DOHH2 (cell line): Measurements from ENCODE around the gene ABI3.
A peak's percentile ranks its signal among the peaks of the same experiment; 100 is the strongest.

Experiments used
- H3F3A ChIP-seq: fragments of 200-600 bp; sonication (generic), shearing (Covaris generic); 2 replicates; pipeline ENCODE4 v1.6.0; 2016; ENCODE audit warnings: antibody characterized with exemption, mild to moderate bottlenecking; ENCODE audit not compliant: control insufficient read depth, insufficient read depth
- H3K27ac ChIP-seq: fragments of 200-600 bp; sonication (generic); 2 replicates; pipeline ENCODE4 v1.5.1; 2014; ENCODE audit warnings: low read depth, mild to moderate bottlenecking, low read length, moderate library complexity
- H3K27me3 ChIP-seq: fragments of 200-600 bp; sonication (generic); 2 replicates; pipeline ENCODE4 v1.6.1; 2014; ENCODE audit warnings: mild to moderate bottlenecking, low read length, mixed read lengths; ENCODE audit not compliant: control insufficient read depth
- H3K36me3 ChIP-seq: fragments of 200-600 bp; sonication (generic); 2 replicates; pipeline ENCODE4 v1.6.1; 2014; ENCODE audit warnings: mild to moderate bottlenecking, low read length, moderate library complexity, mixed read lengths; ENCODE audit not compliant: control insufficient read depth
- H3K4me1 ChIP-seq: fragments of 200-600 bp; sonication (generic); 2 replicates; pipeline ENCODE4 v1.6.1; 2014; ENCODE audit warnings: mild to moderate bottlenecking, low read length, mixed read lengths; ENCODE audit not compliant: control insufficient read depth
- H3K4me2 ChIP-seq: fragments of 200-600 bp; sonication (generic); 2 replicates; pipeline ENCODE4 v1.6.0; 2014; ENCODE audit warnings: mild to moderate bottlenecking, low read length, moderate library complexity
- H3K4me3 ChIP-seq: fragments of 200-600 bp; sonication (generic); 2 replicates; pipeline ENCODE4 v1.5.1; 2014; ENCODE audit warnings: mild to moderate bottlenecking, low read length, mixed read lengths
- H3K79me2 ChIP-seq: fragments of 200-600 bp; sonication (generic); 2 replicates; pipeline ENCODE4 v1.6.1; 2014; ENCODE audit warnings: mild to moderate bottlenecking, low read length, mixed read lengths; ENCODE audit not compliant: control insufficient read depth
- H3K9me2 ChIP-seq: fragments of 200-600 bp; sonication (generic); replicated peaks from 2 replicates; pipeline ENCODE4 v1.6.1; 2014; ENCODE audit warnings: mild to moderate bottlenecking, low read length, mixed read lengths; ENCODE audit not compliant: control insufficient read depth
- H3K9me3 ChIP-seq: fragments of 200-600 bp; sonication (generic); 2 replicates; pipeline ENCODE4 v1.6.1; 2014; ENCODE audit warnings: antibody characterized with exemption, low read length, mixed read lengths; ENCODE audit not compliant: control insufficient read depth, insufficient read depth
- H4K20me1 ChIP-seq: fragments of 200-600 bp; sonication (generic); 2 replicates; pipeline ENCODE4 v1.6.0; 2014; ENCODE audit warnings: low read depth, mild to moderate bottlenecking, antibody characterized with exemption, low read length, moderate library complexity; ENCODE audit not compliant: control insufficient read depth, insufficient read depth
- CTCF ChIP-seq: fragments of 200-600 bp; sonication (generic); IDR thresholded peaks from one replicate; pipeline ENCODE4 v1.5.1; 2014; ENCODE audit warnings: antibody characterized with exemption, mild to moderate bottlenecking, low read depth, low read length; ENCODE audit not compliant: poor library complexity, severe bottlenecking
- EZH2phosphoT487 ChIP-seq: fragments of 200-600 bp; sonication (generic); IDR thresholded peaks from 2 replicates; pipeline ENCODE4 v1.6.1; 2017; ENCODE audit warnings: borderline replicate concordance, mild to moderate bottlenecking, antibody characterized with exemption, low read length, moderate library complexity, mixed read lengths

ABI3 gene, protein sequence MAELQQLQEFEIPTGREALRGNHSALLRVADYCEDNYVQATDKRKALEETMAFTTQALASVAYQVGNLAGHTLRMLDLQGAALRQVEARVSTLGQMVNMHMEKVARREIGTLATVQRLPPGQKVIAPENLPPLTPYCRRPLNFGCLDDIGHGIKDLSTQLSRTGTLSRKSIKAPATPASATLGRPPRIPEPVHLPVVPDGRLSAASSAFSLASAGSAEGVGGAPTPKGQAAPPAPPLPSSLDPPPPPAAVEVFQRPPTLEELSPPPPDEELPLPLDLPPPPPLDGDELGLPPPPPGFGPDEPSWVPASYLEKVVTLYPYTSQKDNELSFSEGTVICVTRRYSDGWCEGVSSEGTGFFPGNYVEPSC

GRCh38 chr17:49210158-49211029 lies at the start of gene ABI3, which contains the start of gene GNGT2:
Gene ABI3 (plus strand): TSS chr17:49210707. CDS start chr17:49210725, 18 bp downstream.
Gene GNGT2 (minus strand): TSS chr17:49210574. CDS start chr17:49207422, 3,152 bp downstream.
- Histone ChIP-seq H4K20me1 (no peaks in the 10 kb centered on the region), H3K4me1 (peaks cover 60% of the 10 kb centered on the region), H3K9me2 (no peaks in the 10 kb centered on the region), H3K27ac (peak within 1 kb of the TSS; percentile 90), H3F3A (peaks cover 36% of the 10 kb centered on the region), H3K79me2 (peaks cover 55% of the 10 kb centered on the region), H3K27me3 (no peaks in the 10 kb centered on the region), H3K36me3 (peaks cover 29% of the 10 kb centered on the region), H3K4me2 (peak within 1 kb of the TSS; percentile 74), H3K9me3 (no peaks in the 10 kb centered on the region), H3K4me3 (peak within 1 kb of the TSS; percentile 89)
- TF ChIP-seq EZH2phosphoT487 (no peak), CTCF (no peak)

- Histone ChIP-seq H3K36me3 (no peaks in the 10 kb centered on the region), H3K27me3 (peaks cover 29% of the 10 kb centered on the region), H3K4me3 (no peak overlapping the region), H4K20me1 (no peaks in the 10 kb centered on the region), H3K27ac (no peak overlapping the region), H3K79me2 (no peaks in the 10 kb centered on the region), H3K9me2 (no peaks in the 10 kb centered on the region), H3F3A (no peaks in the 10 kb centered on the region), H3K4me1 (no peaks in the 10 kb centered on the region), H3K4me2 (no peak overlapping the region), H3K9me3 (no peaks in the 10 kb centered on the region)
- no peak for TF ChIP-seq CTCF
- no peak for TF ChIP-seq EZH2phosphoT487
These were observed 47.6 kb upstream of the ABI3 start for GRCh38 chr17:49162866-49163265.

DNA sequence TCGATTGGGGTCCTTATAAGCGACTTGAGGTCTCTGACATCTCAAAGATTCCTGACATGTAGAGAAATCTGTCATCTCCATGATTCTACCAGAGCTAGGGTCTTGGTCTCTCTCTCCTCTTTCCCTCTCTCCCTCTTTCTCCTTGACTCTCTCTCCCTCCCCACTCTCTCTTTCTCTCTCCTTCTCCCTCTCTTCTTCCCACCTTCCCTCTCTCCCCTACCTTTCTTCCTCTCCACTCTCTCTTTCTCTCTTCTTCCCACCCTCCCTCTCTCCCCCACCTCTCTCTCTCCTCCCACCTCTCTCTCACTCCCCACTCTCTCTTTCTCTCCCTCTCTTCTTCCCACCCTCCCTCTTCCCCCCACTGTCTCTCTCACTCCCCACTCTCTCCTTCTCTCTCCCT lies 45.4 kb upstream of the ABI3 start:
- Histone ChIP-seq H4K20me1 (no peaks in the 10 kb centered on the region), H3K9me2 (no peaks in the 10 kb centered on the region), H3K4me3 (no peak overlapping the region), H3K36me3 (no peaks in the 10 kb centered on the region), H3K27ac (no peak overlapping the region), H3K4me2 (no peak overlapping the region), H3K79me2 (no peaks in the 10 kb centered on the region), H3F3A (no peaks in the 10 kb centered on the region), H3K27me3 (peaks cover 37% of the 10 kb centered on the region), H3K9me3 (no peaks in the 10 kb centered on the region), H3K4me1 (no peaks in the 10 kb centered on the region)
- TF ChIP-seq EZH2phosphoT487, result no peak
- TF ChIP-seq CTCF, result no peak
